HG03045 (cell line): Measurements from ENCODE around the gene ADAP1.
"Not testable (repeated sequence)": the region's sequence is repeated elsewhere in the genome, so short reads cannot be mapped to it uniquely, and the experiment has no call there.

Experiments used
- ATAC-seq: cut with Tn5 transposase; IDR thresholded peaks from one replicate; pipeline ENCODE4 v1.9.1; 2021; ENCODE audit warnings: mild to moderate bottlenecking, moderate library complexity; ENCODE audit not compliant: unreplicated experiment

ADAP1 gene

GRCh38 chr7:910931-911431 is 43.5 kb downstream of the ADAP1 start:
- no peak for ATAC-seq

GRCh38 chr7:910441-910861 is 44.0 kb downstream of the ADAP1 start:
- no peak for ATAC-seq

GRCh38 chr7:909358-910329 is 44.8 kb downstream of the ADAP1 start:
- ATAC-seq, result no peak

GRCh38 chr7:908591-909357 is 45.7 kb downstream of the ADAP1 start:
- not testable (repeated sequence) for ATAC-seq

GRCh38 chr7:908159-908581 is 46.3 kb downstream of the ADAP1 start:
- ATAC-seq, result no peak

GRCh38 chr7:907158-907980 is 47.1 kb downstream of the ADAP1 start:
- ATAC-seq, result no peak

- no peak for ATAC-seq
Observed at GRCh38 chr7:906776-907157, 47.7 kb downstream of the ADAP1 start.

GRCh38 chr7:904847-905246 is 49.6 kb downstream of the ADAP1 start:
- ATAC-seq, result no peak

GRCh38 chr7:903921-904755 is 50.3 kb downstream of the ADAP1 start:
- no peak for ATAC-seq

- ATAC-seq, result no peak
Observed at GRCh38 chr7:902996-903395, 51.5 kb downstream of the ADAP1 start.

GRCh38 chr7:901388-902154 is 52.9 kb downstream of the ADAP1 start:
- ATAC-seq, result no peak

GRCh38 chr7:901041-901387 is 53.5 kb downstream of the ADAP1 start:
- ATAC-seq, result no peak

- ATAC-seq, result no peak
Observed at GRCh38 chr7:900331-901040, 54.0 kb downstream of the ADAP1 start.

GRCh38 chr7:899806-900205 is 54.7 kb downstream of the ADAP1 start:
- ATAC-seq, result no peak

- ATAC-seq, result no peak
Observed at GRCh38 chr7:898855-899681, 55.4 kb downstream of the ADAP1 start.

- no peak for ATAC-seq
Observed at GRCh38 chr7:898460-898854, 56.0 kb downstream of the ADAP1 start.

GRCh38 chr7:897771-898376 is 56.6 kb downstream of the ADAP1 start:
- ATAC-seq, result no peak
